ENCODE data around the gene NQO1. TPM values are rescaled to one million over a fixed set of nuclear protein-coding genes. Genes with fewer than 3 reads are reported as not detected.

NQO1 gene
- total and polyA plus RNA-seq, 2 of the 13 experiments (the other 11 are each of a cell fraction or from before 2014, with no cell fraction given): 464 to 1,060 TPM

GRCh38 chr16:69669577-69669976 is 56.8 kb downstream of the NQO1 start:
- intact Hi-C loops (cut with micrococcal nuclease; ENCODE audit: unreplicated experiment) (no loop called here), in situ Hi-C loops (cut with HindIII; ENCODE audit: extremely low pct_ligation_motif_present, low pct_unique_long_range_greater_than_20kb) (no loop called here)
- H3K4me3 ChIP-seq (replicated peaks in 1 of 3; ENCODE audit: insufficient read depth in 1 of 3, low read depth in 2 of 3, low read length in 3 of 3): no peak overlapping the region
- no peak for FAIRE-seq
- no peak for ATAC-seq
- no peaks in the 10 kb centered on the region for H3K27me3 ChIP-seq (ENCODE audit: control insufficient read depth in 1 of 2, insufficient read depth in 2 of 2, low read length in 2 of 2)
- TF ChIP-seq POLR2AphosphoS2 (IDR thresholded peaks at IDR 0.05; ENCODE audit: low read depth, low read length): 0 out of 2 replicates have a peak, but pooled peaks have one; percentile 22
- TF ChIP-seq, protein P1, sequence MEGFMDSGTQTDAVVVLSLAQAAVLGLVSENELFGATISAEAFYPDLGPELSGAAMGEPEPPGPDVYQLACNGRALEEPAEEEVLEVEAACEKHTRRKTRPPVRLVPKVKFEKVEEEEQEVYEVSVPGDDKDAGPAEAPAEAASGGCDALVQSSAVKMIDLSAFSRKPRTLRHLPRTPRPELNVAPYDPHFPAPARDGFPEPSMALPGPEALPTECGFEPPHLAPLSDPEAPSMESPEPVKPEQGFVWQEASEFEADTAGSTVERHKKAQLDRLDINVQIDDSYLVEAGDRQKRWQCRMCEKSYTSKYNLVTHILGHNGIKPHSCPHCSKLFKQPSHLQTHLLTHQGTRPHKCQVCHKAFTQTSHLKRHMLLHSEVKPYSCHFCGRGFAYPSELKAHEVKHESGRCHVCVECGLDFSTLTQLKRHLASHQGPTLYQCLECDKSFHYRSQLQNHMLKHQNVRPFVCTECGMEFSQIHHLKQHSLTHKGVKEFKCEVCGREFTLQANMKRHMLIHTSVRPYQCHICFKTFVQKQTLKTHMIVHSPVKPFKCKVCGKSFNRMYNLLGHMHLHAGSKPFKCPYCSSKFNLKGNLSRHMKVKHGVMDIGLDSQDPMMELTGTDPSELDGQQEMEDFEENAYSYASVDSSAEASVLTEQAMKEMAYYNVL (CRISPR knock-in tag; IDR thresholded peaks at IDR 0.05; ENCODE audit: borderline replicate concordance): no peak
- 89% methylated on average over 1 of the region's 1 CpG for WGBS (ENCODE audit: low lambda C conversion rate)
- peaks cover 8 to 29% of the 10 kb centered on the region in 2 experiments for H3K36me3 ChIP-seq (replicated peaks in 1 of 2; ENCODE audit: control insufficient read depth in 1 of 2, insufficient read depth in 2 of 2, low read length in 2 of 2)
- POLR2A ChIA-PET: no interaction called here
- CTCF ChIA-PET (ENCODE audit: low intra/inter-chr PET ratio, low total read pairs): no interaction called here
- H2AFZ ChIP-seq (ENCODE audit: low read length): no peak overlapping the region
- DNase-seq (ENCODE audit: low spot score): no peak
- no TSS peak for BruUV-seq (replicated peaks)
- no peaks in the 10 kb centered on the region for H3K9me3 ChIP-seq (ENCODE audit: low read length)
- H3K27ac ChIP-seq (ENCODE audit: extremely low read length, insufficient read depth, low read length): no peak overlapping the region
- H3K4me2 ChIP-seq (ENCODE audit: low read depth, low read length): no peak overlapping the region
- peaks cover 56% of the 10 kb centered on the region for H3K4me1 ChIP-seq (ENCODE audit: insufficient read depth, low read length)
- no peaks in the 10 kb centered on the region for H4K20me1 ChIP-seq (ENCODE audit: insufficient read depth, low read length)
- no peaks in the 10 kb centered on the region for H3K79me2 ChIP-seq (ENCODE audit: insufficient read depth, low read length)
- H3K9ac ChIP-seq (ENCODE audit: insufficient read depth, low read depth, low read length): no peak overlapping the region

GRCh38 chr16:69663846-69664245 is 62.5 kb downstream of the NQO1 start:
- intact Hi-C loops (cut with micrococcal nuclease; ENCODE audit: unreplicated experiment): no loop called here
- H3K79me2 ChIP-seq (ENCODE audit: insufficient read depth, low read length): no peaks in the 10 kb centered on the region
- H2AFZ ChIP-seq (ENCODE audit: low read length): no peak overlapping the region
- ChIA-PET POLR2A (interaction anchor here (0.7 kb wide), 1 partner anchor 21 kb away, joined by 3 read pairs; no protein-coding TSS in a partner anchor), CTCF (ENCODE audit: low intra/inter-chr PET ratio, low total read pairs) (no interaction called here)
- H3K9me3 ChIP-seq (ENCODE audit: low read length): no peaks in the 10 kb centered on the region
- DNase-seq (ENCODE audit: low spot score): no peak
- FAIRE-seq: no peak
- no TSS peak for BruUV-seq (replicated peaks)
- H3K27ac ChIP-seq (ENCODE audit: extremely low read length, insufficient read depth, low read length): no peak overlapping the region
- H3K4me3 ChIP-seq (replicated peaks in 1 of 3; ENCODE audit: insufficient read depth in 1 of 3, low read depth in 2 of 3, low read length in 3 of 3): no peak overlapping the region
- H3K27me3 ChIP-seq (ENCODE audit: control insufficient read depth in 1 of 2, insufficient read depth in 2 of 2, low read length in 2 of 2): no peaks in the 10 kb centered on the region
- H3K9ac ChIP-seq (ENCODE audit: insufficient read depth, low read depth, low read length): no peak overlapping the region
- ATAC-seq: no peak
- in situ Hi-C loops (cut with HindIII; ENCODE audit: extremely low pct_ligation_motif_present, low pct_unique_long_range_greater_than_20kb): no loop called here
- peaks cover 13 to 56% of the 10 kb centered on the region in 2 experiments for H3K36me3 ChIP-seq (replicated peaks in 1 of 2; ENCODE audit: control insufficient read depth in 1 of 2, insufficient read depth in 2 of 2, low read length in 2 of 2)
- H3K4me1 ChIP-seq (ENCODE audit: insufficient read depth, low read length): peaks cover 7% of the 10 kb centered on the region
- H3K4me2 ChIP-seq (ENCODE audit: low read depth, low read length): no peak overlapping the region
- H4K20me1 ChIP-seq (ENCODE audit: insufficient read depth, low read length): no peaks in the 10 kb centered on the region
- TF ChIP-seq, protein P2, sequence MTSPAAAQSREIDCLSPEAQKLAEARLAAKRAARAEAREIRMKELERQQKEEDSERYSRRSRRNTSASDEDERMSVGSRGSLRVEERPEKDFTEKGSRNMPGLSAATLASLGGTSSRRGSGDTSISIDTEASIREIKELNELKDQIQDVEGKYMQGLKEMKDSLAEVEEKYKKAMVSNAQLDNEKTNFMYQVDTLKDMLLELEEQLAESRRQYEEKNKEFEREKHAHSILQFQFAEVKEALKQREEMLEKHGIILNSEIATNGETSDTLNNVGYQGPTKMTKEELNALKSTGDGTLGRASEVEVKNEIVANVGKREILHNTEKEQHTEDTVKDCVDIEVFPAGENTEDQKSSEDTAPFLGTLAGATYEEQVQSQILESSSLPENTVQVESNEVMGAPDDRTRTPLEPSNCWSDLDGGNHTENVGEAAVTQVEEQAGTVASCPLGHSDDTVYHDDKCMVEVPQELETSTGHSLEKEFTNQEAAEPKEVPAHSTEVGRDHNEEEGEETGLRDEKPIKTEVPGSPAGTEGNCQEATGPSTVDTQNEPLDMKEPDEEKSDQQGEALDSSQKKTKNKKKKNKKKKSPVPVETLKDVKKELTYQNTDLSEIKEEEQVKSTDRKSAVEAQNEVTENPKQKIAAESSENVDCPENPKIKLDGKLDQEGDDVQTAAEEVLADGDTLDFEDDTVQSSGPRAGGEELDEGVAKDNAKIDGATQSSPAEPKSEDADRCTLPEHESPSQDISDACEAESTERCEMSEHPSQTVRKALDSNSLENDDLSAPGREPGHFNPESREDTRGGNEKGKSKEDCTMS (CRISPR knock-in tag; conservative IDR thresholded peaks at IDR 0.05): no peak
- TF ChIP-seq CTCF (CRISPR knock-in tag; IDR thresholded peaks at IDR 0.05): no peak
- TF ChIP-seq ZNF768 (CRISPR knock-in tag; IDR thresholded peaks at IDR 0.05): no peak
- no peak for TF ChIP-seq TFE3 (CRISPR knock-in tag; IDR thresholded peaks at IDR 0.05)
- no peak for TF ChIP-seq ZBTB20 (CRISPR knock-in tag; IDR thresholded peaks at IDR 0.05; ENCODE audit: borderline replicate concordance, low read depth)
- no peak for TF ChIP-seq NKX3-1 (CRISPR knock-in tag; IDR thresholded peaks at IDR 0.05)
- TF ChIP-seq ZNF329 (CRISPR knock-in tag; IDR thresholded peaks at IDR 0.05; ENCODE audit: low read depth): no peak
- TF ChIP-seq CHD2 (IDR thresholded peaks at IDR 0.05; ENCODE audit: low read depth, low read length): no peak
- TF ChIP-seq ZKSCAN8 (CRISPR knock-in tag; IDR thresholded peaks at IDR 0.05; ENCODE audit: borderline replicate concordance): no peak

Data from HepG2 (cell line).